ENCODE data around the gene TMC5.
A peak's percentile ranks its signal among the peaks of the same experiment; 100 is the strongest.
"Not testable (repeated sequence)": the region's sequence is repeated elsewhere in the genome, so short reads cannot be mapped to it uniquely, and the experiment has no call there.

The TMC5 gene, protein sequence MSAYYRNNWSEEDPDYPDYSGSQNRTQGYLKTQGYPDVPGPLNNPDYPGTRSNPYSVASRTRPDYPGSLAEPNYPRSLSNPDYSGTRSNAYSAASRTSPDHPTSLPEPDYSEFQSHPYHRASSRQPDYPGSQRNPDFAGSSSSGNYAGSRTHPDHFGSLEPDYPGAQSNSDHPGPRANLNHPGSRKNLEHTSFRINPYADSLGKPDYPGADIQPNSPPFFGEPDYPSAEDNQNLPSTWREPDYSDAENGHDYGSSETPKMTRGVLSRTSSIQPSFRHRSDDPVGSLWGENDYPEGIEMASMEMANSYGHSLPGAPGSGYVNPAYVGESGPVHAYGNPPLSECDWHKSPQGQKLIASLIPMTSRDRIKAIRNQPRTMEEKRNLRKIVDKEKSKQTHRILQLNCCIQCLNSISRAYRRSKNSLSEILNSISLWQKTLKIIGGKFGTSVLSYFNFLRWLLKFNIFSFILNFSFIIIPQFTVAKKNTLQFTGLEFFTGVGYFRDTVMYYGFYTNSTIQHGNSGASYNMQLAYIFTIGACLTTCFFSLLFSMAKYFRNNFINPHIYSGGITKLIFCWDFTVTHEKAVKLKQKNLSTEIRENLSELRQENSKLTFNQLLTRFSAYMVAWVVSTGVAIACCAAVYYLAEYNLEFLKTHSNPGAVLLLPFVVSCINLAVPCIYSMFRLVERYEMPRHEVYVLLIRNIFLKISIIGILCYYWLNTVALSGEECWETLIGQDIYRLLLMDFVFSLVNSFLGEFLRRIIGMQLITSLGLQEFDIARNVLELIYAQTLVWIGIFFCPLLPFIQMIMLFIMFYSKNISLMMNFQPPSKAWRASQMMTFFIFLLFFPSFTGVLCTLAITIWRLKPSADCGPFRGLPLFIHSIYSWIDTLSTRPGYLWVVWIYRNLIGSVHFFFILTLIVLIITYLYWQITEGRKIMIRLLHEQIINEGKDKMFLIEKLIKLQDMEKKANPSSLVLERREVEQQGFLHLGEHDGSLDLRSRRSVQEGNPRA

DNA sequence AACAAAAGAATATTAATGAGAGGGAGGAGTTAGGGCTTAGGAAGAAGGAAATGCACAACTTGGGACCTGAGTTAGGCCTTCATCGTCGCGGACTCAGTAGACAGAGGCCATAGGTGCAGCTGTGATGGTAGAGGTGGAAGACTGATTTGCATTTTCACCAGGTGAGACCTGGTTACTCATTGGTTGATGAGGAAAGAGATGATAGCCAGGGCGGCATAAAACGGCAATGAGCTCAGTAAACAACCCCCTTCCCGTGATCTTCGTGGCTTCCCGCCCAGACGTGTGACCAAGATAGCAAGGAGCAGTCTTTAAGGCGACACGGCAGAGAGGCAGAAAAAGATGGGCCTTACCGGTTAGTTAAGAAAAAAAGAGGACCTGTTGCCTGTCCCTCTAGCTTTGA, at the start of gene TMC5:
Gene TMC5 (plus strand): TSS at position 244 of the 400 bp plus-strand sequence. CDS start 22,156 bp downstream, outside the sequence.
- no peak for DNase-seq

DNA sequence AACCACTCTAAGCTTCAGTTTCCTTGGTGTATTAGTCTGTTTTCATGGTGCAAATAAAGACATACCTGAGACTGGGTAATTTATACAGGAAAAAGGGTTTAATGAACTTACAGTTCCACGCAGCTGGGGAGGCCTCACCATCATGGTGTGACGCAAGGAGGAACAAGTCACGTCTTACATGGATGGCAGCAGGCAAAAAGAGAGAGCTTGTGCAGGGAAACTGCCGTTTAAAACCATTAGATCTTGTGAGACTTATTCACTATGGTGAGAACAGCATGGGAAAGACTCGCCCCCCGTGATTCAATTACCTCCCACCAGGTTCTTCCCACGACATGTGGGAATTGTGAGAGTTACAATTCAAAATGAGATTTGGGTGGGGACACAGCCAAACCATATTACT, 45.1 kb upstream of the TMC5 start:
- not testable (repeated sequence) for DNase-seq

DNA sequence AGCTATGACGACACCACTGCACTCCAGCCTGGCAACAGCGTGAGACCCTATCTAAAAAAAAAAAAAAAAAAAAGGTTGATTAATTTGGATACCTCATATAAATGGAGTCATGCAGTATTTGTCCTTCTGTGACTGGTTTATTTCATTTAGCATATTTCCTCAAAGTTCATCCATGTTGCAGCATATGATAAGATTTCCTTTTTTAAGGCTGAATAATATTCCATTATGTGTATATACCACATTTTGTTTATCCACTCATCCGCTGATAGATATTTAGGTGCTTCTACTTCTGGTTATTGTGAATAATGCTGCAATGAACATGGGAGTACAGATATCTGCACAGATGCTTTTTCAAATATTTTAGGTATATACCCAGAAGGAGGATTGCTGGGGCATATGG, 43.3 kb upstream of the TMC5 start:
- DNase-seq, result no peak

DNA sequence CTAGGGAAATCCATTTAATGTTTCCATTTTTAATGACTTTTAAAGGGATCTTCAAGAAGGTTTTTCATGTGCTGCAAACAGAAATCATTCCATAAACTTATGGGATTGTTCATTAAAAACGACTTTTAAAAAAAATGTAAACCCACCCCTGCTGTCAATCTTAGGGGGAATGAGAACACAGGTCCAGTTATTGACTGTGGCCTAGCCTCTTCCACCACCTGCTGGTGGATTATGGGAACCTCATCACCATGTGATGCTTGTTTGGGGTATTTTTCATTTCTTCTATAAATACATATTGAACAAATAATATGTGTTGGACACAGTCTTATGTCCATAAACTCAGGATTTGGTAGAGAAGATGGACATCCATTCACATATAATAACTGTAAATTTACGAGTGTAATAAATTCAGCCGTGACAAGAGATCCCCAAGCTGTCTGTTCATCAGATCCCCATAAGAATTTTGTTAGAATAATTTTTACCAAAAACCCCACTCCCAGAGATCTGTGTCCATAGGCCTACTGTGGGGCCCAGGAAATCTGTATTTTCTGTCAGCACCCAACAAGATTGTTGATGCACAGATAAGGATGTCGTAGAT, 42.0 kb upstream of the TMC5 start:
- DNase-seq, result peak; percentile 86

DNA sequence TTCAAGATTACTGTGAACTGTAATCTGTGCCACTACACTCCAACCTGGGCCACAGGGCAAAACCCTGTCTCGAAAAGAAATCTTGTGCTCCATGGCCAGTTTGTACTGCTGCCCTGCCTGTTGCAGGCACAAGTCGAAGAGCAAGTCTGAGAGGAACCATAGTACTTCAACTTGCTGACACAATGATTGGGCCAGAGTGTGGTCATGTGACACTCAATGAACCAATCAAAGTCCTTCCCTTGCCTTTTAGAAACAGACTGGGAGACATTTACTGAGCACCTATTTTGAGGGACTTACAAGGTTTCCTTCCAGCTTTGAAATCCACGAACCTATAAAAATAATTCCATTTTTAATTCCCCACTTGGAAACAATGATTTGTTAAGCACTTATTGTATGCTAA, 39.8 kb upstream of the TMC5 start:
- DNase-seq, result no peak

DNA sequence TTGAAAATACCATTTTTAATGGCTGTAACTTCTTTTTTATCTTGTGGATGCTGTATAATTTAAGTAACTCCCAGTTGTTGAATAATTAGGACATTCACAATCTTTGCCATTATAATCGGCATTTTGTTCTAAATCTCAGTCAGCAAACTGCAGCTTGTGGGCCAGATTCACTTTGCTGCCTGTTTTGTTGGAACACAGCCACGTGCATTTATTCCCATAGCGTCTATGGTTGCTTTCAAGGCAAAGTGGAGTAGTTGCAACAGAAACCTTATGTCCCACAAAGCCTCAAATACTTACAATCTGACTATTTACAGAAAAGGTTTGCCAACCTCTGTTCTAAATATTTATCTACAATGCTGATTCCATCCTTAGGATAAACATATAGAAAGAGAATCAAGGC, 39.2 kb upstream of the TMC5 start:
- no peak for DNase-seq

DNA sequence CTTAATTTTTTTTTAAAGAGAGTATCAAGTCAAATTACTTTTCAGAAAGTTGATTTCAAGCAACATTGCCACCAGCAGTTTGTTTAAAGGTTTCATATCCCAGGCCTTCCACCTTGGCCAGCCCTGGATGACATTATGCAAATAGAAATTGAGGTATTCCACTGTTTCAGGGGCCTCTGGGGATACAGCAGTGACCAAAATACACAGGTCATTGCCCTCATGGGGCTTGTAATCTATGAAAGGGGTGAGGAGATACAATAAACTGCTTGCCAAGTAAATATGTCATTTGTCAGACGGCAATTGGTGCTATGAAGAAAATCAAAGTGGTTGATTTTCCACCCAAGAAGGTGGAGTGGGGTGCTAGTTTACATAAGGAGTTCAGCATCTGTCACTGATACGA, 37.8 kb upstream of the TMC5 start:
- DNase-seq, result no peak

DNA sequence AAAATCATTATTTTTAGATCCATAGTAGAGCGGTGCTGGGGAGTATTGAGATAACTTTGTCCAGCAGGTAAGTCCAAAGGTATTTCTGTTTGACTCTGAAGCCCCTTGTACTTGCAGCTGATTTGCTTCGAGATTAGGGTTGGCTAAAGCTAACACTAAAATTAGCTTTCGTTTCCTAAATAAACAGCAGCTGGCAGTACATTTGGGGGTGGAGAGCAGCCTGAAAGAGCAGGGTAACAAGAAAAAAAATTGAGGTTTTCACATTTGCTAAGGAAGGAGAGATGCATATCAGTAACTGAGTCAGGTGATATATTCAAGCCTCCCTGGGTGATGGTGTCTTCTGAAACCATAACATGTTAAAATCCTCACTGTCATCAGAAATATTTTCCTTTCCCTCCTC, 37.4 kb upstream of the TMC5 start:
- no peak for DNase-seq

DNA sequence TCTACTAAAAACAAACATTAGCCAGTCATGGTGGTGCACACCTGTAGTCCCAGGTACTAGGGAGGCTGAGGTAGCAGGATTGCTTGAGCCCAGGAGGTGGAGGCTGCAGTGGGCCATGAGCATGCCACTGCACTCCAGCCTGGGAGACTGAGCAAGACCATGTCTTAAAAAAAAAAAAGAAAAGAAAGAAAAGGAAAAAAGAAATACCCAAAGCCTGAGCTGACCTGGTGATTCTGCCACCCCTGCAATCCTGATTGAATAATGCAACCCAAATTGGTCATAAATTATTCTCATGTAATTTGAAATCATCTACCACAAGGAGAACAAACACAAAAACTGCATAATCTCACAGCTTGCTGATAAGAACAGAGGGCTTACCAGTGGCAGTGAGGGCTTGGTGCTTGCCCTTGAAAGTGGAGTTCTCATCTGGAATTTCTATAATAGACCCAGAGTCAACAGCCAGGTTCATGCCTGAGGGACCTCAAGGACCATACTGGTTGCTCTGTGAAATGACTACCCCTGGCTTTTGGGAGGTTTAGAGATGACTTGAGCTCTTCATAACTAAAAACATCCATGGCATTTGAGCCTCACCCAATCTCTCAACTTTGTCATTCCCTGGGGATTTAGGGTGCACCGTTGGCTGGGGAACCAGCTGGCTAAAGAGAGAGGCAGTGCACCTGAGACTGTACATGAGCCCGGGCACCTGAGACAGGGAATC, 35.4 kb upstream of the TMC5 start:
- no peak for DNase-seq

DNA sequence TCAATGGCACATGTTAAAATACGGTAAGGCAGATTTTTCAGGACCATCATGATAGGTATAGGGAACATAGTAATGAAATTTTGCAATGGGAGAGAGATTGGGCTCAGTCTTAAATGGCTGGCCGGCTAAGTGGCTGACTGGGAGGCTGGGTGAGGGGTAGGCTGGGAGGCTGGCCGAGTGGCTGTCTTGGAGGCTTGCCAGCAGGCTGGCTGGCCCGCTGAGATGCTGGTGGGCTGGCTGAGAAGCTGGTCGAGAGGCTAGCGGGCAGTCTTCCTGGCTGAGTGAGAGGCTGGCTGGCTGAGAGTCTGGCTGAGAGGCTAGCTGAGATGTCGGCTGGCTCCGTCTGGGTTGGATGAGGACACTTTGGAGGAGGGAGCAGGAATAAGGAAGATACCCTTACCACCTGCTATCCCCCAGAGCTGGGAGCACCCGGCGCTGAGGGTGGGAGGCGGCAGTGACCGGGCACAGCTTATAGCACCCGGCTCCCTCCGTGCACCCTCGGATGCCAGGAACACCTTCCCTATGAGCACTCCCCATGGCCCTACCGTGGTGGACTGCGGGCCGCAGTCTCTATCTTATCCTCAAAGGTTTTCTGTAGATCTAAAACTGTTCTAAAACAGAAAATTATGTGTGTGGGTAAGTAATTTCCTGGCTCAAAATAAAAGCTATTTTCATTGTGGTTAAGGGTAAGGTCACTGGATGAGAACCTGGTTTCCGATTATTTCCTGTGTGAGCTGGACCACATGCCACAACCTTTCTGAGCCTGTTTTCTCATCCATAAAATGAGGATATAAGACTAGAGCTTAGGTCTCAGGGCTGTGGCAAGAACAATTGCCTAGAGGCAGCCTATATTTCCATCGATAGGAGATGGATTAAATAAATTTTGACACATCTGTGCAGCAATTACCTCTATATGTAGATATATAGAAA, 34.5 kb upstream of the TMC5 start:
- no peak for DNase-seq

DNA sequence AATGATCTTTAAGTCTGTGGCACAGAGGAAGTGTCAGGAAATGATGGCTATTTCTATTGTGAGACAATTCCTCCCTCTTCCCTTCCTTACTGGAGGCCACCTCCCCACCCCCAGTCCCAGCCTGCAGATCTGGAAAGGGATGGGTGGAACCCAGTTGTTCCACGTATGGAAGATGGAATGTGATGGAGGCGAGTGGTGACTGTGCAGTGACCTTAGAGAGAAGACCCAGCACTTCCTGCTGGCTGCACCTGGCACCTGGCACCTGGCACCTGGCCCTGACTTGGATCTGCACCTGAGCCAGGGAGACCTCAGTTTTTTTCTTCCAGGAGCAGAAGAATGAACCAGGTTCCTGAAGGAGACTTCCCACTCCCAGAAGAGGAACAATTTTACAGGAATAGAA, 33.0 kb upstream of the TMC5 start:
- DNase-seq, result no peak

DNA sequence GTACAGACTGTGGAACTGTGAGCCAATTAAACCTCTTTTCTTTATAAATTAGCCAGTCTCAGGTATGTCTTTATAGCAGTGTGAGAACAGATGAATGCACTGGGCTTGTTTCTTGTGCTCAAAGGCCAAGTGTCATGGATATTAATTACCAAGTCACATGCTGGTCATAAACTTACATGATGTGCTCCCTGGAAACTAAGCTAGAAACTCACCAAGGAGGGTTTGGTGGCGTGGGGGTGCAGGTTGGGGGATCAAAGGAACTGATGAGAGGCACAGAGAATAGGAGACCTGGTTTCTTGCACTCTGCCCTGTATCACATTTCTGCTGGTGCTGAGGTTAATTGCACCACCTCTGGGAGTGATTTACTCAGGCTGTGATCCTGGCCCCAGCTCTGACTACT, 31.2 kb upstream of the TMC5 start:
- no peak for DNase-seq

DNA sequence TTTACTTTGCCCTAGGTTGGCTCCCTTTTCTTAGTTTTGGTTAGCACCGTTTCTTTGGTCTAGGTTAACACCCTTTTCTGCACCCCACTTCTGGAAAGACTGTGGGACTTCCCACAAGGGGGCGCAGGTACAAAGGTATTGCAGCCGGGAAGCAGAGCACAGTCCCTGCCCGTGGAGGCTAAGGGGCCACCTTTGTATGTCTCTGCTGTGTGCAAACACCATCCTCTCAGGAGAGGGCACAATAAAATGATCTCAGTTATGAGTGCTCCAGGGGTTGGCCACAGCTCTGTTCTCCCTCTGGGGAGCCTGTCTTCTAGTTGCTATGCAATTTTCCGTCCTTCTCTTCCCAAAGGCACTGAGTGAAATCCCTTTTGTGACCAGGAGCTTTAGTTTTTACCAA, 28.4 kb upstream of the TMC5 start:
- DNase-seq, result peak; percentile 47

DNA sequence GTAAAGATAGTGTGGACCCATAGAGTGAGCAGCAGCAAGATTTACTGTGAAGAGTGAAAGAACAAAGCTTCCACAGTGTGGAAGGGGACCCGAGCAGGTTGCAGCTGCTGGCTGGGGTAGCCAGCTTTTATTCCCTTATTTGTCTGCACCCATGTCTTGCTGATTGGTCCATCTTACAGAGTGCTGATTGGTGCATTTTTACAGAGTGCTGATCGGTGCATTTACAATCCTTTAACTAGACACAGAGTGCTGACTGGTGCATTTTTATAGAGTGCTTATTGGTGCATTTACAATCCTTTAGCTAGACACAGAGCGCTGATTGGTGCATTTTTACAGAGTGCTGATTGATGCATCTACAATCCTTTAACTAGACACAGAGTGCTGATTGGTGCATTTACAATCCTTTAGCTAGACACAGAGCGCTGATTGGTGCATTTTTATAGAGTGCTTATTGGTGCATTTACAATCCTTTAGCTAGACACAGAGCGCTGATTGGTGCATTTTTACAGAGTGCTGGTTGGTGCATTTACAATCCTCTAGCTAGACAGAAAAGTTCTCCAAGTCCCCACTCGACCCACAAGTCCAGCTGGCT, 26.4 kb upstream of the TMC5 start:
- DNase-seq, result not testable (repeated sequence)

DNA sequence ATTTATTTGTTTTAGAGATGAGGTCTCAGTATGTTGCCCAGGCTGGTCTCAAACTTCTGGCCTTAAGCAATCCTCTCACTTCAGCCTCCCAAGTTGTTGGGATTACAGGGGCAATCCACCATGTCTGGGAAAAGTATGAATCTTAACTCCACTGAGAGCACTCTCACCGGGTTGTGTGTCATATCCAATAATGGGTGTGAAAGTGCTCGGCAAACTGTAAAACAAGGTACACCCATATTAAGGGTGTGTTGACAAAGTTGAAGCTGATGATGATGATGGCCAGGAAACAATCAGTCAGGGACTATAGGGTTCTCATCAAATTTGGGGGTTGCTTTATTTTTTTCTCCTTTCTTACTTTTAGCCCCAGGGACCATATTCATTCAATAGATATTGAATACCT, 25.3 kb upstream of the TMC5 start:
- no peak for DNase-seq

DNA sequence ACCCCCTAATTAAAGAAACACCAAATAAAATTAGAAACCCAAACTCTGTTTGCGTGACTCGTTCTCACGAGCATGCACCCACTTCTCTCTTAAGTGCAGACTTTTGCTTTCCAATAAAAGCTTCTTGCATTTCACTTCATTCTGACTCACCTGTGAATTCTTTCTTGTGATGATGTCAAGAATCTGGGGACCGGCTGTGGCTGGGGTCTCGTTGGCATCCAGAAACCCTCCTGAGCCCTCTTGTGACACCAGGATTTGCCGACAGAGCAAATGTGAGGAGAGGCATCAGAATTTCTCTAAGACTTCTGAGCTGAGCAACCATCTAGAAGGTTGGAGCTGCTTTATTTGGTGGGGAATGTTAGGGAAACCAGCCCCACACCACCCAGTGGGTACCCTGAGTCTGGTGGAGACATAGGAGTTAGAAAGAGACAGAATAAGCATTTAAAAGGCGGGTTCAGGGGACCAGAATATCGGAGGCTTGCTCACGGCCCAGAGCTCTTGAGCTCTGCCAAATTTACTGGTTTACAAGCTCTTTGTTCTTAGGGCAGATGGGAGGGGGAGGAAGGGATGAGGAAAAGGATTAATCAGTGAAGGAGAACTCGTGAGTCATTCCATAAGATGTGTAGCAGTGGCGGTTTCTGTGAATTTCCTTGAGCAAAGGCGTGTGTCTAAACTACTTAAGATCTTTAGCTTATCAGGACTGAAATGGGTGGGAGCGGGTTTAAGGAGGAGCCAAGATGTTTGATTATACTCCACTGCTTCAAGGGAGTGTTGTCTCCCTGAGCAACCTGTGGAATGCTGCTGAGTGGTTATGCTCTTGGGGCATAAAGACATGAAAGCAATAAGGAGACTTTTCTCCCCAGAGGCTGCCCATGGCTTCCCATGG, 24.2 kb upstream of the TMC5 start:
- DNase-seq, result peak; percentile 68

DNA sequence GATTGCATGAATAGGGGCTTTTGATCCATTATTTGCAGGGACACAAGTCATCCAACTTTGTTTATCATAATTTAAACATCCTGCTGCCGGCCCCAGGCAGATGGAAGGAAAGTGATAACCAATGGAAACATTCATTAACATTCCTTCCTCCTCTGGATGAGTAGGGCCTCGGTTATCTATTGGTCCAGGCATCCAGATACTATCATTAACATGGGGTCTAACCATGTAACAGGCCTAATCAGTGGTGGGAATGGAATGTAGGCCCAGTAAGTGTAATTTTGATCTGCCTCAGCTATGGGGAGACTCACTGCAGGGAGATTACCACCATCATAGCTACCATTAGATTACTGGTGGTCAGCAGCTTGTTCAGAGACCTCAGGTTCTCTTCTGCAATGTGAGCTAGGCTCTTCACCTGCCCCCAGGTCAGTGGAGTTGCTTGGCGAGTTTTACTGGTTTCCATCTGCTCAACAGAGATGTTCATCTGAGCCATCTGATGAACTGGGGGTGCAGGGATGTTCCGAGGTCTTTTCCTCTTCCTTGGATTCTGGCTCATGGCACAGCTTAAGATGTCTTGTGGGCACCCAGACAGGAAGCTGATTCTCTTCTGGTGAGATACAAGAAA, 21.9 kb upstream of the TMC5 start:
- DNase-seq, result not testable (repeated sequence)

DNA sequence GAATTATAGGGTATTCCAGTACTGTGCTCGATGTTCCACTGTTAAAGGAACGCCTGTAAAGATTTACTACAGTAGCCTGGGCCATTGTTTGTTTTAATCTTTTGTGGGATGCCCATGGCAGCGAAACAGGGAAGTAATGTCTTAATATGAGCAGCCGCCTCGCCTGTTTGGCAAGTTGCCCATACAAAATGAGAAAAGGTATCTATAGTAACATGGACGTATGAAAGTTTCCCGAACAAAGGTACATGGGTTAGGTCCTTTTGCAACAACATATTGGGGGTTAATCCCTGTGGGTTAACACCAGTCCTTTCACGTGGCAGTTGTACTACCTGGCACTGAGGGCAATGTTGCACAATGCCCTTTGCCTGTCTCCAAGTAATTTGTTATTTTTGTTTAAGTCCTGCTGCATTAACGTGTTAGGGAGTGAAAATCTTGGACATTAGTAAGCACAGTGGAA, 21.1 kb upstream of the TMC5 start:
- no peak for DNase-seq

DNA sequence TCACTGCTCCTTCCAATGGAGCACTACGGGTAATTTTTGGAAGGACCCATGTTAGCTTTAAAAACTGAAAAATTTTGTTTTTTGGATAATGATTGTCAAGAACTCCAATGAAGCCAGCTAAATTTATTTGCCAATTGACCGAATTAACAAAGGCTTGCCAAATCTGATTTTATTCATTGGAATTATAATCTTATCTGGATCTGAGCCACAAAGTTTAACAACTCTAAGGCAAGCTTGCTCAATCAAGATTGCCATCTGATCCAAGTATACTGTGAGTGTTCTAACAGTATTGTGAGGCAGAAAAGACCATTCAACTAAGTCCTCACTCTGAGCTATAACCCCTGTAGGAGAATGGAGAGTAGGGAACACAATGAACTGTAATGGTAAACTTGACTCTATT, 20.3 kb upstream of the TMC5 start:
- not testable (repeated sequence) for DNase-seq
